Calu3 (cell line): ENCODE measurements around the gene UBTF. TPM values are rescaled to one million over a fixed set of nuclear protein-coding genes. Genes with fewer than 3 reads are reported as not detected.

Source experiments
- BruUV-seq: library from RNA; stranded (reverse); fragments of 400-500 nt; replicated peaks from 2 replicates; lab custom pipeline; 2021; lab: Mats Ljungman, UMichigan
- CTCF ChIA-PET: fragments of 300-600 bp; sonication (Branson Sonifier 250); formaldehyde crosslinking; loops from one replicate; lab custom pipeline; 2022; ENCODE audit warnings: antibody characterized with exemption; lab: Charles Lee
- DNase-seq: peaks from one replicate; pipeline ENCODE4 v3.0.0; 2022
- H3K27ac Mint-ChIP-seq: one replicate; pipeline ENCODE4 v1.8.0; 2022; ENCODE audit warnings: mixed read lengths; ENCODE audit not compliant: unreplicated experiment
- H3K27me3 Mint-ChIP-seq: one replicate; pipeline ENCODE4 v1.8.0; 2022; ENCODE audit warnings: mixed read lengths; ENCODE audit not compliant: unreplicated experiment
- H3K36me3 Mint-ChIP-seq: one replicate; pipeline ENCODE4 v1.8.0; 2022; ENCODE audit warnings: mild to moderate bottlenecking, moderate library complexity, mixed read lengths; ENCODE audit not compliant: insufficient read depth, unreplicated experiment
- H3K4me1 Mint-ChIP-seq: one replicate; pipeline ENCODE4 v1.8.0; 2022; ENCODE audit warnings: mild to moderate bottlenecking, low read depth, mixed read lengths; ENCODE audit not compliant: unreplicated experiment
- H3K4me3 Mint-ChIP-seq: one replicate; pipeline ENCODE4 v1.8.0; 2022; ENCODE audit warnings: mild to moderate bottlenecking, low read depth, moderate library complexity, mixed read lengths; ENCODE audit not compliant: unreplicated experiment
- H3K9me3 Mint-ChIP-seq: one replicate; pipeline ENCODE4 v1.8.0; 2022; ENCODE audit warnings: low read depth, mixed read lengths; ENCODE audit not compliant: unreplicated experiment
- intact Hi-C: fragments of 100-400 bp; cut with micrococcal nuclease; formaldehyde crosslinking; loops from one replicate; pipeline ENCODE4 v1.10.0; 2022; ENCODE audit not compliant: unreplicated experiment
- total RNA-seq: library from RNA; stranded (reverse); gene quantifications from 2 replicates; pipeline ENCODE4 v1.2.3, GENCODE V29; 2022
- TF ChIP-seq, protein P1 (sequence below): fragments of 200-600 bp; IDR thresholded peaks from one replicate; pipeline ENCODE4 v1.8.0; 2022; ENCODE audit warnings: antibody characterized with exemption; ENCODE audit not compliant: unreplicated experiment

UBTF gene
- total RNA-seq, 1 experiment from 2014 or later: 92.1 TPM

DNA sequence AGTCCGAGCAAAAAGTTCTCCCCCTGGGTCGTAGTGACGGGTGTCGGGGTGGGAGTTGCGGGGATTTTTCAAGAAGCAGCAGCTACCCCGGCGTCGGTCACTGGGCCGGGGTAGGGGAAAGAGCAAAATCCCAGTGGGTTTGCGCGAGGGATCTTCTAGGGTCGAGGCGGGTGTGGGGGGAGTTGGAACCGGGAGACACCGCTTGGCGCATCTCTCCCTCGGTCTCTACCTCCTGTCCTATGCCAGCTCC is 2.3 kb upstream of the UBTF start:
- intact Hi-C loops: loop anchor here (1.0 to 5.0 kb wide), 3 partner anchors 21 to 126 kb away; partner anchors contain the start of gene GRN
- BruUV-seq: no TSS peak
- peak overlapping the region; percentile 86 for H3K4me3 Mint-ChIP-seq

DNA sequence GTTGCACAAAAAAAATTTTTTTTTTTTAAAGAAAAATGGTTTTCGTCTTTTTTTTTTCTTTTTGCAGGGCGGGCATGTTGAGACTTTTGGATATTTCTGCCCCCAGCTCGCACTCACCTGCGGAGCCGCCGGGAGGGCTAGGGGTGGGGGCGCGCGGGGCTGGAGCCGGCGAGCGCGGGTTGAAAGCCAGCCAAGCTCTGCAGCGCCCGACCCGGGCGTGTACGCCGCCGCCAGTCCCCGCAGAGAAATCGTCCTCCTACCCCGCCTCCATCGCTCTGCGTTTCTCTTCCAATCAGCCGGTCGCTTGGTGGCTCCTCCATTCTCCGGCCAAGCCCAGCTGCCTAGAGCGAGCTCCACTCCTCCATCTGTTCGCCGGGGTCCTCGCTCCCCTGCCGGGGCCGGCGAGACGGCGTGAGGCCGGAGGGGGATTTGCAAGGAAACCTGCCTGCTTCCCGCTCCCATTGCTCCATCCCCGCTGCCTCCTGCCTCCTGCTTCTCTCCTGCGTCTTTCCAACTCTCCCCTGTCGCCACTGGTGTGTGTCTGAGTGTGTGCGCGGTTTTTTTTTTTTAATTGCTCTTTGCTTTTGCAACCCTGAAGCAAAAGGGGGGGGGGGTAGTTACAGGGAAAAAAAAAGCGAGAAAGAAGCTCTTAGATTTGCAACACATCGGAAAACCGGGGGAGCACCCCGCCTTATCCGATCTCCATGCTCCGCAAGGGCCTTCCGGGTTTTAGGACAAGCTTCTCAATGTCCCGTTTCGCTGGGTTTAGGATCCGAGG is 1.8 kb upstream of the UBTF start:
- Mint-ChIP-seq H3K9me3 (no peaks in the 10 kb centered on the region), H3K27ac (peak overlapping the region; percentile 79), H3K27me3 (no peaks in the 10 kb centered on the region), H3K36me3 (peaks cover 68% of the 10 kb centered on the region), H3K4me1 (peaks cover 37% of the 10 kb centered on the region), H3K4me3 (peak overlapping the region; percentile 86)
- TF ChIP-seq, protein P1, sequence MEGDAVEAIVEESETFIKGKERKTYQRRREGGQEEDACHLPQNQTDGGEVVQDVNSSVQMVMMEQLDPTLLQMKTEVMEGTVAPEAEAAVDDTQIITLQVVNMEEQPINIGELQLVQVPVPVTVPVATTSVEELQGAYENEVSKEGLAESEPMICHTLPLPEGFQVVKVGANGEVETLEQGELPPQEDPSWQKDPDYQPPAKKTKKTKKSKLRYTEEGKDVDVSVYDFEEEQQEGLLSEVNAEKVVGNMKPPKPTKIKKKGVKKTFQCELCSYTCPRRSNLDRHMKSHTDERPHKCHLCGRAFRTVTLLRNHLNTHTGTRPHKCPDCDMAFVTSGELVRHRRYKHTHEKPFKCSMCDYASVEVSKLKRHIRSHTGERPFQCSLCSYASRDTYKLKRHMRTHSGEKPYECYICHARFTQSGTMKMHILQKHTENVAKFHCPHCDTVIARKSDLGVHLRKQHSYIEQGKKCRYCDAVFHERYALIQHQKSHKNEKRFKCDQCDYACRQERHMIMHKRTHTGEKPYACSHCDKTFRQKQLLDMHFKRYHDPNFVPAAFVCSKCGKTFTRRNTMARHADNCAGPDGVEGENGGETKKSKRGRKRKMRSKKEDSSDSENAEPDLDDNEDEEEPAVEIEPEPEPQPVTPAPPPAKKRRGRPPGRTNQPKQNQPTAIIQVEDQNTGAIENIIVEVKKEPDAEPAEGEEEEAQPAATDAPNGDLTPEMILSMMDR: no peak
- intact Hi-C loops: loop anchor here (5.0 kb wide), 2 partner anchors 106 to 126 kb away; partner anchors contain the start of gene GRN
- peak; percentile 76 for DNase-seq
- CTCF ChIA-PET: interaction anchor here (0.6 to 2.0 kb wide), 17 partner anchors 11 to 548 kb away, joined by 3 to 10 read pairs (median 4); partner anchors contain the start of genes GRN and SLC25A39
- no TSS peak for BruUV-seq

More for the DNA sequence above, 2.3 kb upstream of the UBTF start:
- Mint-ChIP-seq H3K27me3 (no peaks in the 10 kb centered on the region), H3K27ac (peak overlapping the region; percentile 79), H3K9me3 (no peaks in the 10 kb centered on the region), H3K4me1 (peaks cover 33% of the 10 kb centered on the region), H3K36me3 (peaks cover 63% of the 10 kb centered on the region)
- TF ChIP-seq, protein P1: no peak
- CTCF ChIA-PET: interaction anchor here (0.6 to 2.0 kb wide), 13 partner anchors 10 to 330 kb away, joined by 3 to 10 read pairs (median 4); partner anchors contain the start of genes GRN and SLC25A39
- DNase-seq: peak; percentile 45

DNA sequence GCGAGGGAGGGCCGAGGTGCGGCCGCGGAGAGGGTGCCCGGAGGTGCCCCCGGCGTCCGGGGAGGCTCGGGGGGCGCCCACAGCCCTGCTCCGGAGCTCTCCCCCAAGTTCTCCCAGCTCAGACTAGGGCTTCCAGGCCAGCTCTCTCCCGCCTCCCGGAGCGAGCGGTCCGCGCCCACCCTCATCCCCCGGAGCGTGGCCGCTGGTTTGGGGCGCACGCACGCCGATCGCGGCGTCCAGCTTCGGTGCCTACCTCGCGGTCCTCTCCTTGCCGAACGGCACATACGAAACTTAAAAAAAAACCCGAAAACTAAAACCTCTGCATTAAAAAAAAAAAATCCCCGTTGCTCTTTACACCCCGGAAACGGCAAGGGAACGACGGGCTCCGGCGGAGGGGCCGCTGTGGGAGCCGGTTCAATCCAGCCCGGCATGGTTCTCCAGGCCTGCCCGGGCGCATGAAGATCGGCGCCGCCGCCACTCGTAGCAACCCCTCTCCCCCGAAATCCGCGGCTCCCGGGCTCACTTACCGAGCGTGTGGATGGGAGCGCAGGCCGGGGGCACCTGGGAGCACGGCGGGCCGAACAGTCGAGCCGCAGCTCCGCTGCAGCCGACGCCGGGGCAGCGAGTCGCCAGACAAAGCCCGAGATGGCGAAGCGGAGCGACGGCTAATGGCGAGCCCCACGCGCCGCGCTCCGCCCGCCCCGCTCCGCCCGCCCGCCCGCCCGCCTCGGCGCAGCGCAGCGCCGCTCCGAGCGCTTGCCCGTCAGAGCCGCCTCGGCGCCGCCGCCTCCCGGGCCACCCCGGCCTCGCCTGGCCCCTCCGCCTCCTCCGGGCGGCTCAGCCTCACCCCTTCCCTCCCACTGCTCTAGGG is 973 bp upstream of the UBTF start:
- Mint-ChIP-seq H3K27ac (peak overlapping the region; percentile 79), H3K27me3 (no peaks in the 10 kb centered on the region), H3K9me3 (no peaks in the 10 kb centered on the region), H3K4me1 (peaks cover 37% of the 10 kb centered on the region), H3K4me3 (peak overlapping the region; percentile 86), H3K36me3 (peaks cover 74% of the 10 kb centered on the region)
- intact Hi-C loops: loop anchor here (5.0 kb wide), 2 partner anchors 107 to 127 kb away; partner anchors contain the start of gene GRN
- TF ChIP-seq, protein P1: no peak
- CTCF ChIA-PET: interaction anchor here (0.7 to 2.0 kb wide), 7 partner anchors 14 to 125 kb away, joined by 3 to 9 read pairs (median 5); partner anchors contain the start of genes GRN and SLC25A39
- peak; percentile 67 for DNase-seq
- BruUV-seq: TSS peak; percentile 15

DNA sequence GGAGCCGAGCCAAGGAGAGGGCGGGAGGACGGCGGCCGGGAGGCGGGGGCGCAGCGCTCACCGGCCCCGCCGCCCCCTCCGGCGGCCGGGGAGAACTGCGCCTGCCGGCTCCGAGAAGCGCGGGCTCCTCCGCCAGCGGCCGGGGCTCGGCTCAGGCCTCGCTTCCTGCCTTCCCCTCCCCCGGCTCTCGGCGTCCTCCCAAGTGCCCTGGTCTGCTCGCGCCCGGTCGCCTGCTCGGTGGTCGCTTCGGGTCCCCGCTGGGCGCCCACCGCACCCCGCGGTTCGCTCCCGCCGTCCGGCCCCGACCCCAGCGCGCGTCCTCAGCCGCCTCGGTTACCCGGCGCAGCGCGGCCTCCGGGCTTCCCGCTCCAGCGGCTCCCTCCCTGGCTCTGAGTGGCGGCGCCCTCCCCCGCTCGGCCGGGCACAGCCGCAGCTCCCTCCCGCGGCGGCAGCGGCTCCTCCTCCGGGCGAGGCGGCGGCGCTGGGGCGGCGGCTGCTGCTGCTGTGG is 313 bp downstream of the UBTF start:
- Mint-ChIP-seq H3K27ac (no peak overlapping the region), H3K4me1 (peaks cover 37% of the 10 kb centered on the region), H3K4me3 (peak overlapping the region; percentile 86), H3K36me3 (peaks cover 80% of the 10 kb centered on the region), H3K9me3 (no peaks in the 10 kb centered on the region), H3K27me3 (no peaks in the 10 kb centered on the region)
- no TSS peak for BruUV-seq
- TF ChIP-seq, protein P1: peak; percentile 77
- CTCF ChIA-PET: interaction anchor here (0.5 to 1.2 kb wide), 4 partner anchors 13 to 470 kb away, joined by 3 to 8 read pairs (median 4); no protein-coding TSS in a partner anchor
- intact Hi-C loops: no loop called here
- peak; percentile 90 for DNase-seq
